T-helper 9 cell (primary cell): Measurements from ENCODE around the gene CACNA1B.

ENCODE experiments used
- DNase-seq: peaks from one replicate; pipeline ENCODE4 v3.0.0-alpha.2; 2020

The CACNA1B gene

DNA sequence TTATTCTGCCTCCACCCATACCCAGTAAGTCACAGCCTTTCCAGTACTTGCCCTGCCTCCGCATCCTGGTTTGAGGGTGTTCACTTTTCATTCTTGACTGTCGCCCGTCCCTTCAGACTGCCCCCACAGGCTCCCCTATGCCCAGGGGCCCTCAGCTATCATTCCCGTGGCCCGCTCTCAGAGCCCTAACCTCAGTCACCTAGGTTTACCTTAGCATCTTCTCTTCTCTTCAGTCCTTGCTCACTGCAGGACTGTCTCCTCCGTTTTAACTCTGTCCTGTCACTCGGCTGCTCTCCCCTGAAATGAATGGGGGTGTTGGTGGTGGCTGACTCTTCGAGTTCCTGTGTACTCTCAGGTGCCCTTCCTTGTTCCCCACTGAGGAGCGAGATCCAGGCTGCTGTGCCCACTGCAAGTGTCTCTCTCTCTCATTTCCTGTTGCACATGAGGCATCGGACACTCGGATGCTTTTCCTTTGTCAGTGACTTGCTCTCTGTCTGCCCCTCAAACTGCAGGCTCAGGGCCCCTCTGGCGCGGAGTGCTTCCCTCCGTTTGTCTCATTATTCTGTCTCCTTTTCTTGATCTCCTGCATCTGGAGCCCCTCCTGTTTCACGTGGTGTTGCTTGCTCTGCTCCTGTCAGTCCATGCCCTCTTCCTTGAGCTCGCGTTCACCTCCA is 89.8 kb downstream of the CACNA1B start:
- no peak for DNase-seq

DNA sequence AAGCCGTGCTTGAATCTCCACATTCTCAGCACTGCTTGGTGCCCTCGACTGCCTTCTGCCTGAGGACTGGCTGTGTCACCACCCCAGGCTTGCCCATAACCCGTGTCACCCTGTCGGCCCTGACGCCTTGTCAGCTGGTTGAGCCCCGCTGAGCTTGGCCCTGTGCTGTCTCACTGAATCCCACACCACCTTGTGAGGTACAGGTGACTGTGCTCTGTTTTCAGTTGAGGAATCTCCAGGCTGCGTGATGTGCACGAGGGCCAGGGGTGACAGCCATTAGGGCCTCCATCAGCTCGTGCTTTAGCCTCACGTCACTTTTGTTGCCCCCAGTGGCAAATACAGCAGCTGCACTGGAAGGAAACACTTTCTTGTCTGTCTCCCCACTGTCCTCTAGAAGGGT is 90.7 kb downstream of the CACNA1B start:
- no peak for DNase-seq

DNA sequence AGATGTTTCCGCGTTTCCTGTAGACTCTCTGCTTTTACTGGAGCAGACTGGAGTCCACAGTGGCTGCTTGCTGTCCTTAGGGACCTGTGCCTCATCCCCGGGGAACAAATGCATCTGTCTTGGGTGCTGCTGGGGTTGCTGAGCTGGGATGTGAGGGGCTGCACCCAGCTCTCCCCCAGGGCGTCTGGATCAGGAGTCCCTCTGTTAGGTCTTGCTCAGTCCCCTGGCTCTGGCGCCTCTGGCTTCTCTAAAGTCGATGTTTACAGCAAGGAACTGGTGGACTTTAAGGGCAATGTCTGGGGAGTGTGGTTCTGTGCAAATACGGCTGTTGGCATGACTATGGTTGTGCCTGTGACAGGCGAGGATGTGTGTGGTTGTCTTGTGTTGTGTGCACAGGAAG is 91.4 kb downstream of the CACNA1B start:
- no peak for DNase-seq

DNA sequence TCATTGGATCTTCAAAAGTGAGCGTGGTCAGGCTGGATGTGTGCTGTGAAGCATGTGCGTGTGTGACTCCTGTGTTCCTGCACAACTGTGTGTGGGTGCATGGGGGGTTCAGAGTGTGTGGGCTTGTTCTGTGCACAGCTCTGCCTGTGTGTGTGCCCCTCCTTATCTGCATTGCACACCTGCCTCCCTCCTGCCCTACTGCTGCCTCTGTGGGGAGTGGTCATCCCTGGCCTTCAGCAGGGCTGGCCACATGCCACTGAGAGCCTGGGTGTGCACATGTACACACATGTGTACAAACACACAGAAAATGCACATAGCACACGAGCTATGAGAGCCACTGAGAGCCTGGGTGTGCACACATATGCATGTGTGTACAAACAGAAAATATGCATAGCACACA is 92.1 kb downstream of the CACNA1B start:
- no peak for DNase-seq

DNA sequence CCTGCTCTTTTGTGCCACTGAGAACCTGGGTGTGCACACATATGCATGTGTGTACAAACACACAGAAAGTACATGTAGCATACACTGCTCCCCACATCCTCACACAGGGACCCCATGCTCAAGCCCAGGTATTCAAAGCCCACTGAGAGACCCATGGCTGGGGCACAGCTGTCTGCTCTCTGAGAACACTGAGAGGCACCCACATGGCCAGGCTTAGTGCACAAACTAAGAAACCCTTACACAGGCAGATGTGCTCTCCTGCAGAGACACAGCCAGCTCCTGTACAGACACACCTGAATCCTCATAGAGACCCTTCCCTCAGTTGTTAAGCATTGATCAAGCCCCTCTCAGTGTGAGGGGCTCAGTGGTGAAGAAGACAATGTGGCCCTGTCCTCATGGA is 92.5 kb downstream of the CACNA1B start:
- no peak for DNase-seq

DNA sequence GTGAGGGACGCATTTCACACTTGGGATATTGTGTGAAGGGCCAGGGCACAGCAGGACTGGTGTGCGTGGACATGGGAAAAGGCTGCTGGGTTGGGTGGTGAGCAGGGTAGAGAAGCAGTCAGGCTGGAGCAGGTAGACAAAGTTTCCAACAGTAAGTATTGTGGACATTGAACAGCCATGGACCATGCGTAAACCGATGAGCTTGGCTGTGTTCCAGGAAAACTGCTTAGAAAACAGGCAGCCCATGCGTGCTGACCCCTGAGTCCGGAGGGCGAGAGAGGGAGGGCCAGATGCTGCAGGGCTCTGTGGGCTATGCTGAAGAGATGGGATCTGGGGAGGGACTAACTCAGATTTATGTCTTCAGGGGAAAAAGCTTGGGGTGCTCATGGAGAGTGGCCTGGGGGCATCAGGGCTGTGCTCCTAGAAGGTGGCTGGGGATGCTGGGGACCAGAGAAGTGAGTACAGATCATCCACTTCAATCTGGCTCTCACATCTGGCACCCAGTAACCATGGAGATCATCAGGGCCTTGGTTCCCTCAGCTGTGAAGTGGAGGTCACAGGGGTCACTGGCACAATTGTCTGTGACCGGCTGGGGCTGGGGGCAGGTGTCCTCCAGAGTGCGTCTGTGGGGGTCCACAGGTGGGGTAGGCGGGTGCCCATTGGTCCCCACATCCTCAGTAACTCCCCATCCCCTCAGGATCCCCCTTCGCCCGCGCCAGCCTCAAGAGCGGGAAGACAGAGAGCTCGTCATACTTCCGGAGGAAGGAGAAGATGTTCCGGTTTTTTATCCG is 93.3 kb downstream of the CACNA1B start:
- no peak for DNase-seq

DNA sequence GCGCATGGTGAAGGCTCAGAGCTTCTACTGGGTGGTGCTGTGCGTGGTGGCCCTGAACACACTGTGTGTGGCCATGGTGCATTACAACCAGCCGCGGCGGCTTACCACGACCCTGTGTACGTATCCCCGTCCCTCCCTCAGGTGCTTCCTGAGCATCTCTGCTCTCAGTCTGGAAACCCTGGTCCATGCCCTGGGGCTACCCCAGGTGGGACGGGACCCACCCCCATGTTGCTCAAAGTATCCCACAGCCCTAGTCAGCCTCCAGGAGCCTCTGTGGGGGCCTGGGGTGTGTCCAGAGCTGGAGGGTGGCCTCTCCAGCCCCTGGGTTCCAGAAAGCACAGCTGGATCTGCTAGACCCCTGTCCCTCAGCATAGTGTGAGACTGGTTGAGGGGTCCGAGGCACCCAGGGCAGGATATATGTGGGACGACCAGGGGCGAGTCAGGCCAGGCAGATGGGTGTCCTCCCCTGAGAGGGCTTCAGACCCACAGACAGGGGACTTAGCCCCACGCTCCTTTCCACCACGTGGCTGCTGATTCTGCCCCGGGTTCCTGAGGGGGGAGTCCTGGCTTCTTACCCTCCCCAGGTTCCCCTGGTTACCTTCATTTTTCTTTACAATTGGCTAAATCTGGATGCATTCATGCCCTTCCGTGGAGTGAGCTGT is 94.0 kb downstream of the CACNA1B start:
- no peak for DNase-seq

DNA sequence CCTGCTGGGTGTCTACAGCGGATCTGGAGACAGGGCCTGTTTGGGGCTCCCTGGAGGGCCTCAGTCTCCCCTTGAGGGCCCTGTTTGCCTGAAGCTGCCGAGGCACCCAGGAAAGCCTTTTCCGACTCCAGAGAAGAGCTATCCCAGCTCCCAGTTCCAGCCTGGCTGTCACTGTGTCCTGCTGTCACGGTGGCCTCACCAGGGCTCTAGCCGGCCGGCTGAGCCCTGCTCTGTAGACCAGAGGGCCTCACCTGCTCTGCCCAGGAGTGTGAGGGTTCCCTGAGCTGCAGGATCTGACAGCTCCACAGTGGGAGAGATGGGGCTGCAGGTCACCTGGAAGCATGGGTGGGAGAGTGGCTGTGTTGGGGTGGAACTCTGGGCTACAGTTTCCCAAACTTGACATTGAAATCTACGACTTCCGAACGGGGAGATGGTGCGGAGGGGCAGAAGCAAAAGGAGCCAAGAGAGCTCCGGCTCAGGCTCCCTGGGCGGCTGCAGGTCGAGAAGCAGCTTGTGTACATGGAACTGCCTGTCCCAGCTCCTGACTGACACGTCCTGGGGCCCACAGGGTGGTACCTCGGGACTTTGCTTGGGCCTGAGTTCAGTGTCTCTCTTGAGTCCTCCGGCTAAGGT is 94.9 kb downstream of the CACNA1B start:
- DNase-seq, result no peak

DNA sequence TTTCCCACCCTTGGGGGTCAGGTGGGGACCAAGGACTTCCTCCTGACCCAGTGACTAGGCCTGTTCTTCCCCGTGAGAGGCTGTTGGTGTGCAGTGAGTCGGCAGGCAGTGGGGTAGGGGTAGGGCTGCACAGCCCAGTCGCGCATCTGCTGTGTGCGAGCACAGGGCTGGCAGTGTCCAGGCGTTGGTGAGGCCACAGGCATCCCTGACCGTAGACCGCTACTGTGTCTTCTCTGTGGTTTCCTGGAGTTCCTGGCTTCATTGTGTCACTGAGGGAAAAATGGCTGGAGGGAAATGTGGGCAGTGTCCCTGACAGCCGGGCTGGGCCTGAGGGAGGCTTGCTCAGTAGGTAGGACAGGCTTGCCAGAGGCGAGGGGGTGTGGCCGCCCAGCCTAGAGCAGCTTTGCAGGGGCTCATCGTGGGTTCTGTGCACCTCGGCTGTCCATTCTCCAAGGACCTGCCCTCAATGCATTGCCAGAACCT is 95.4 kb downstream of the CACNA1B start:
- DNase-seq, result no peak

DNA sequence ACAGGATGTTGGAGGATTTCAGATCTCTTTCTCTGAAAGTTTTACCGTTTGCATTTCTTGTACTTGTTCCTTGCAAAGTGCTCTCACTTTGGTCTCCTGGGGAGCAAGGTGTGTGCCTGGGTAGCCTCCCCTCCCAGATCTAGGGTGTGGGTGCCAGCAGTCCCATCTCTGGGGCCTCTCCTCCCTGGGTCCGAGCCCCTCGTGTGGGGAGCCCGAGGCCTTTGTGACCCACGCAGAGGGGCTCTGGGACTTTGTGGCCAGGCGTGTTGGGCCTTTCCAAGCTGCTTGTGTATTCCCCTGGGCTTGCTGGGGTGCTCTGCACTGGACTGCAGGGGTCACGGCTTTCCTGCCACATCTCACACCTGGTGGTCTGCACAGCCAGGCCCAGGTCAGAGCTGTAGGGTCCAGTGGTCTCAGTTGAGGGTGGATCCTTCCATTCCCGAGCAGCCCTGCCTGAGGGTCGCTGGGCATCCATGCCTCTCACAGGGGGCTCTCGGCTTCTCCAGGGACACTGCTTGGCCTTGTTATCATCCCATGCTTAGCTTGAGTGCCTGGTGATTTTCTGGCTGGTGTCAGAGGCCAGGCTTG is 96.3 kb downstream of the CACNA1B start:
- DNase-seq, result no peak

DNA sequence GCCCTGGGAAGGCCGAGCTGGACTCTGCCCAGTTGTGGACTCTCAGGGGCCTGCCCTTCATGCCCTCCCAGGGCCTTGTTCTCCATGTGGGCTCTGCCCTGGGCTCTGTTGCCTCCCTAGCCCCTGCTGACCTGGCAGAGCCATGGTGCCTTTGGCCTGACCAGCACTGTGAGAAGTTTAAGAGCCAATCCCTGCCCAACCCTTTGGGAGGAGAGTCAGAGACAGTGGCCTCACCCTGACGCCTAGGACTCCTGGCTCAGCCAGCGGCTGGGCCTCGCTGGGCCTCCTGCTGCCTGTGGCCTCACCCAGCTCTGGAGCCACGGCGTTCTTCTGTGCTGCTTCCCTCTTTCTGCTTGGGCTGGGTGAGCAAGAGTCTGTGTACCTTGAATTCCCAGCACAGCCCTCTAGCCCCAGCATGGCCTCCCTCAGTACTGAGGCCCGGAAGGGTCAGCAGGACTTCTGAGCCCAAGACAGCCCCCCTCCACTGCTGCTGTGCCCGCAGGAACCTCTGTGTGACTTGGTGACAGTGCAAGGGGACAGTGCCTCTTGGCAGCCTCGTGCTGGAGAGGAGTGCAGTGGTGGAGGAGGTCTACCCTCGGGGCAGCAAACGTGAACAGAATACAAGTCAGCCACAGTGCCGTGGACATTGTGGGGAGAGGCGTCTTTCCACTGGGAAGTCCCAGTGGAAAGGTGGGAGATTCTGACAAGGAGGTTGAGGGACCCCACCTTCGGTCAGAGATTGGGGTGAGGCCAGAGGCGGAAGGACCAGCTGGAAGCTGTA is 97.4 kb downstream of the CACNA1B start:
- DNase-seq, result no peak

DNA sequence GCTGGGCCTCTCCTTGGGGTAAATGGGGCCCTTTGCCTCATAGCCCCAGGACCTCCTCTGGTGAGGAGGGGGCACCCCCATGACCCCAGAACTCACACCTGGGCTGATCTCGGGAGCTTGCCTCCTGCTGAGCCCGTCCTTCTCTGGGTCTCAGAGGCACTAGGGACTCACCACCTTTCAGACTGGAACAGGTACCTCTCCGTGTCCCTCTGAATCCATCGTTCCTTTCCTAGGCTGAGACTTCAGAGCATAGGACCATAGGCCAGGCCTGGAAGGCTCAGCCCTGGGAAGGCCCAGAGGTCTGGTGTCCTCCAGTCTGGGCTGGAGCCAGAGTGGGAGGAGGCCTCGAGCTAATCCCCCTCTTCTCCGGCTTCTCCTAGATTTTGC is 97.9 kb downstream of the CACNA1B start:
- DNase-seq, result no peak

DNA sequence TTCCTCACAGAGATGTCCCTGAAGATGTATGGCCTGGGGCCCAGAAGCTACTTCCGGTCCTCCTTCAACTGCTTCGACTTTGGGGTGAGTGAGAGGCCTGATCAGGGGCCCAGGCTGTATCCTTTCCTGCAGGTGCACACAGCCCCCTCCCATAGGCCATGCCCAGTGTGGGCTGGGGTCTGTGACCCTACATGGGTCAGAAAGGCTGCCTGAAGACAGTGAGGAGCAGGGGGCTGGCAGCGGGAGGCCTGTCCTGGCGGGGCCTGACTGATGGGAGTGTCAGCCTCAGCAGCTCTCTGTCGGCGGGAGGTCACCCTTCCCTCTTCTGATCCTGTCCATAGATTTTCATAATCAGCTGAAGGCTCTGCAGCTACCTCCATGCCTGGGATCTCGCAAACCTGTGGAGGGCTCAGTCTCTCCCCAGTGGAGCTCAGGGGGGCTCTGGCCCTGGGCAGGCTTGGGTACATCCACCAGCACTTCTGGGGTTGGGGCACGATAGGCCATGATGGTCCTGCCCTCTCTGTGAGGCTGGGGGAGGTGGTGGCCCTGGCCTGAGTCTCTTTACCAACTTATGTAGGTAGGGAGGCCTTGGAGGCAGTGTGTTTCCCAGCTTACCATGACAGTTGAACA is 98.5 kb downstream of the CACNA1B start:
- no peak for DNase-seq

DNA sequence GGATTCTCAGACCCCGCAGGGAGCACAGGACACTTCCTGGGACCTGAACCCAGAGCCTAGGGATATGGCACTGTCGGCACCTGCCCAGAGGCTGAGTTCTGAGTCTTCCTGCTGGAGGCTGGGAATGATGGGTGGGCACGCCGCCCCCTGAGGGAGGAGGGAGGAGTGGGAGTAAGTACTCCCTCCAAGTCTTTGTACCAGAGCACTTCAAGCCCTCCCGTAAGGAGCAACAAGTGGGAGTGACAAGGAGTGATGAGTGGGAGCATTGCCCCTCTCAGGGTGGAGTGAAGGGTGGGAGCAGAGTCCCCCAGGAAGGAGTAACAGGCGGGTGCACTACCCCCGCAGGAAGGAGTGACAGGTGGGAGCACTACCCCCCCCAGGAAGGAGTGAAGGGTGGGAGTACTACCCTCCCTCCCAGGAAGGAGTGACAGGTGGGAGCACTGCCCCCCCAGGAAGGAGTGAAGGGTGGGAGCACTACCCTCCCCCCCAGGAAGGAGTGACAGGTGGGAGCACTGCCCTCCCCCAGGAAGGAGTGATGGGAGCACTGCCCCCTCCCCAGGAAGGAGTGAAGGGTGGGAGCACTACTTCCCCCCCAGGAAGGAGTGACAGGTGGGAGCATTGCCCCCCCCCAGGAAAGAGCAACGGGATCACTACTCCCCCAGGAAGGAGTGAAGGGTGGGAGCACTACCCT is 100.1 kb downstream of the CACNA1B start:
- DNase-seq, result no peak

DNA sequence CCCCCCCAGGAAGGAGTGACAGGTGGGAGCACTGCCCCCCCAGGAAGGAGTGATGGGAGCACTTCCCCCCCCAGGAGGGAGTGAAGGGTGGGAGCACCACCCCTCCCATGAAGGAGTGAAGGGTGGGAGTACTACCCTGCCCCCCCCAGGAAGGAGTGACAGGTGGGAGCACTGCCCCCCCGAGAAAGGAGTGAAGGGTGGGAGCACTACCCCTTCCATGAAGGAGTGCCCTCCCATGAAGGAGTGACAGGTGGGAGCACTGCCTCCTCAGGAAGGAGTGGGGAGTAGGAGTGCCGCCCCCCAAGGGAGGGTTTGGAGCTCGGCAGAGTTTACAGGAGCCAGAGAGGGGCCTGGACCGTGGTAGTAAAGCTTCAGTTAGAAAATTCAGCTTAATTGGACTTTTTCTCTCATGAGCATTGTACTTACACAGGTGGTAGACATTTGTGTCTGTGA is 100.7 kb downstream of the CACNA1B start:
- no peak for DNase-seq

DNA sequence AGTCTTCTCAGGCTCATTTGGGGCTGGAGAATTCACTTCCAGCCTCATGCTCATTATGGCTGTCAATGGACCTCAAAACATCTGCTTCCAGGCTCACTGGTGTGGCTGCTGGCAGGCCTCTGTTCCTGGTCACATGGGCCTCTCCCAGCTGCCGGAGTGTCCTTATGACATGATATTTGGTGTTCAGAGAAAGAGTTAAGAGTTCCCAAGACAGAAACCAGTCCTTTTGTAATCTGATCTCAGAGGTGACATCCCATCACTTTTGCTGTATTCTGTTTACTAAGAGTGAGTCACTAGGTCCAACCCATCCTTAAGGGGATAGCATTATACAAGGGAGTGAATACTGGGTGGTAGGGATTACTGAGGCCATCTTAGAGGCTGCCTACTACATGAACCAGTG is 104.6 kb downstream of the CACNA1B start:
- no peak for DNase-seq

DNA sequence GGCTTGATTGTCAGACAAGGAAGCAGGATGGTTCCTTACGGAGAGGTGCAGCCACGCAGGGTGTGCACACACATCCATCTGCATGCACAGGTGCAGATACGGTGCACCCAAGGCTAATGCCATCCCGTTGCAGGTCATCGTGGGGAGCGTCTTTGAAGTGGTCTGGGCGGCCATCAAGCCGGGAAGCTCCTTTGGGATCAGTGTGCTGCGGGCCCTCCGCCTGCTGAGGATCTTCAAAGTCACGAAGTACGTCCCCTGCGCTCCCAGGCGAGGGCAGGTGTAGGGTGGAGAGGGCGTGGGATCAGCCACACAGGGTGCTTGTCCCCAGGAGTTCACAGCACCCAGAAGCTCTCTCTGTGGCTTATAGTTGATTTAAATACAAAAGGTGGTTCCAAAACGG is 106.4 kb downstream of the CACNA1B start:
- DNase-seq, result no peak

DNA sequence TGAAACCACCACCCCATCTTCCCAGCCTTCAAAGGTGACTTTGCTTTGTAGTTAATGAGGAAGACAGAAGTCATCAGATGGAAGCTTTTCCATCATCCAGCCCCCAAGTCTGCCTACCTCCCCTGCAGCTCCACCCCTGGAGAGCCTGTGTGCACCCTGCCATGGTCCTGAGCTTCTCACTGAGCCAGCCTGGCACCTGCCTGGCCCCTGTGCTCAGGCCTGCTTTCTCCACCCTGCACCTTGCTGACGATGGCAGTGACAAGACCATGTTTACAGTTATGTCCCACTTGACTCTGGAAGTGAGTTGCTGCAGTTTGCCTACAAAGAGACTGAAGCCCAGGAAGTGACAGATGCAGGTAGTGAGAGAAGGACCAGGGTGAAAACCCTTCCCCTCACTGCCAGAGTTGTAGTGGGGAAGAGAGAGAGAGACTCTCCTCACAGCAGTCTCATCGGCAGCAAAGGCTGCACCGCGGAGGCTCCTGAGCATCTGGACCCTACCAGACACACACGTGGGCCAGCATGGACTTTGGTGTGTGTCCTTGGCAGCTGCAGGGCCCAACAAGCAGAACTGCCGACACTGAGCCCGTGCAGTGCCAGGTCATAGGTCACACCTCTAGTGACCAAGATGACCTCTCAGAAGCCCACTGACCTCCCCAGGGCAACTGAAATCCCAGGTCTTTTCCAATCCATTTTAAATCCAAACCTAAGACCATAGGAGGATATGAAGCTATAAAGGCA is 107.1 kb downstream of the CACNA1B start:
- no peak for DNase-seq

DNA sequence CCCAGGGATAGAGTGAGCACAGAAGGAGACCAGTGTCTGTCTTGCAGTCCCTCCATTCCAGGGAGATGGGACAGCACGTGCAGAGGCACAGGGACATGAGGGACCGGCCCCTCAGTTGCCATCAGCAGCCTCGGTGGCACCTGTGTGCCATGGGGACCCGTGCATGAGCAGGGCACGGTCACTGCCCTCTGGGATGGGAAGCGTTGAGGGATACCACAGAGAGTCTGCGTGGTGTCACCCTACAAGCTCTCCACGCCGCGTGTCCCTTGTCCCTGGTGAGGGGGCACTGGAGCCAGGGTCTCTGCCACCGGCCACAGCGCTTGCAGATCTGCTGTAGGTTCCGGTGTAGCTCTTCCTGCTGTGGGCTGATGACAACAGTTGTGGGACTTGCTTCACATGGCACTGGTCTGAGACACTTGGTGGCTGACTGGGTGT is 108.1 kb downstream of the CACNA1B start:
- DNase-seq, result no peak
